OCI-LY3 (cell line): Measurements from ENCODE around the gene CSDE1.

ENCODE experiments used
- CTCF ChIP-seq: fragments of 200-600, 300-600 bp; sonication (generic); IDR thresholded peaks from 2 replicates; pipeline ENCODE4 v1.5.1; 2014; ENCODE audit warnings: antibody characterized with exemption, low read length, low read depth
- EZH2phosphoT487 ChIP-seq: fragments of 200-600 bp; shearing (Covaris generic); IDR thresholded peaks from 2 replicates; pipeline ENCODE4 v1.6.1; 2018; ENCODE audit warnings: antibody characterized with exemption, mixed run types, low read depth

- peak; percentile 47 for TF ChIP-seq CTCF
- TF ChIP-seq EZH2phosphoT487: no peak
Measured at GRCh38 chr1:114671011-114671938, 86.5 kb downstream of the CSDE1 start.
